K562 treated with DMSO at 1 percent for 4 hours (cell line): ENCODE results near the gene NEK3. TPM values are rescaled to one million over a fixed set of nuclear protein-coding genes. Genes with fewer than 3 reads are reported as not detected.

ENCODE experiments used
- total RNA-seq: library from RNA; unstranded; fragments of 300-600 nt; gene quantifications from 2 replicates; pipeline ENCODE4 v1.2.3, GENCODE V29; 2022; ENCODE audit not compliant: insufficient read depth

Gene NEK3, protein sequence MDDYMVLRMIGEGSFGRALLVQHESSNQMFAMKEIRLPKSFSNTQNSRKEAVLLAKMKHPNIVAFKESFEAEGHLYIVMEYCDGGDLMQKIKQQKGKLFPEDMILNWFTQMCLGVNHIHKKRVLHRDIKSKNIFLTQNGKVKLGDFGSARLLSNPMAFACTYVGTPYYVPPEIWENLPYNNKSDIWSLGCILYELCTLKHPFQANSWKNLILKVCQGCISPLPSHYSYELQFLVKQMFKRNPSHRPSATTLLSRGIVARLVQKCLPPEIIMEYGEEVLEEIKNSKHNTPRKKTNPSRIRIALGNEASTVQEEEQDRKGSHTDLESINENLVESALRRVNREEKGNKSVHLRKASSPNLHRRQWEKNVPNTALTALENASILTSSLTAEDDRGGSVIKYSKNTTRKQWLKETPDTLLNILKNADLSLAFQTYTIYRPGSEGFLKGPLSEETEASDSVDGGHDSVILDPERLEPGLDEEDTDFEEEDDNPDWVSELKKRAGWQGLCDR
- total RNA-seq = 6.0 and 7.2 TPM in 2 replicates

DNA sequence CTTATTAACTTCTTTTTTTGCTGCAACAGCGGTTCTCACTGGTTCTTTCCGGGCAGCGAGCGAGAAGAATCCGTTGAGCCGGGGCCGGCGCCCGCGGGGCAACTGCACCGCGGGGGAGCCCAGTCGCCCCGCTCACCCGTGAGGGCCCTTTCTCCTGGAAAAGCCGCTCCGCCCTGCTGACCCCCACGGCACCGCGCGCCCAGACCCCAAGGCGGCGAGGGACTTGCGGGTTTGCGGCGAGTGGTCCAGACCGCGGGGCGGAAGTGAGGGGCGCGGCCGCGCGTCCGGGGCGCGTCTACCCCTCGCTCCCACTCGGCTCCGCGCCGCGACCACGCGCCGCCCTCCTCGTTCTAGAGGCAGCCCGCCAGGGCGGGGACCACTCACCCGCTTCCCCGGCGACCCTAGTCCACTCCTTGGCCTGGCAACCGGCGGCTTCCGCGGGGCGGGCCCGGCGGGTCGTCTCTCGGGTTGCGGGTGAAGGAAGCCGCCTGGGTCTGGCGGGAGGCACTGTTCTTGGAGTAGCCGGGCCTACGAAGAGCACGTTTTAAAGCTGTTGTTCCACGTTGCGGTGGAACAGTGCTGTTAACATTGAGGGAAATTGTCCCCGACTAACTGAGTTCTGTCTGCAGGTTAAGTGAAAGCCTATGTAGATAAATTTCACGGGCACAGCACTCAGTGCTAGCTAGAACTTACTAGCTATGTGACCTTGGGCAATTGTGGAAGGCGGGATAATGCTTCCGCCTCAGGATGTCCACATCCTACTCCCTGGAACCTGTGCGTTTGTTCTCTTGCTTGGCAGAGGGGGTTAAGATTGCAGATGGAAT lies at the start of gene NEK3:
Gene NEK3 (minus strand): TSS at position 439 of the 824 bp plus-strand sequence. CDS start 3,406 bp downstream, outside the sequence.

DNA sequence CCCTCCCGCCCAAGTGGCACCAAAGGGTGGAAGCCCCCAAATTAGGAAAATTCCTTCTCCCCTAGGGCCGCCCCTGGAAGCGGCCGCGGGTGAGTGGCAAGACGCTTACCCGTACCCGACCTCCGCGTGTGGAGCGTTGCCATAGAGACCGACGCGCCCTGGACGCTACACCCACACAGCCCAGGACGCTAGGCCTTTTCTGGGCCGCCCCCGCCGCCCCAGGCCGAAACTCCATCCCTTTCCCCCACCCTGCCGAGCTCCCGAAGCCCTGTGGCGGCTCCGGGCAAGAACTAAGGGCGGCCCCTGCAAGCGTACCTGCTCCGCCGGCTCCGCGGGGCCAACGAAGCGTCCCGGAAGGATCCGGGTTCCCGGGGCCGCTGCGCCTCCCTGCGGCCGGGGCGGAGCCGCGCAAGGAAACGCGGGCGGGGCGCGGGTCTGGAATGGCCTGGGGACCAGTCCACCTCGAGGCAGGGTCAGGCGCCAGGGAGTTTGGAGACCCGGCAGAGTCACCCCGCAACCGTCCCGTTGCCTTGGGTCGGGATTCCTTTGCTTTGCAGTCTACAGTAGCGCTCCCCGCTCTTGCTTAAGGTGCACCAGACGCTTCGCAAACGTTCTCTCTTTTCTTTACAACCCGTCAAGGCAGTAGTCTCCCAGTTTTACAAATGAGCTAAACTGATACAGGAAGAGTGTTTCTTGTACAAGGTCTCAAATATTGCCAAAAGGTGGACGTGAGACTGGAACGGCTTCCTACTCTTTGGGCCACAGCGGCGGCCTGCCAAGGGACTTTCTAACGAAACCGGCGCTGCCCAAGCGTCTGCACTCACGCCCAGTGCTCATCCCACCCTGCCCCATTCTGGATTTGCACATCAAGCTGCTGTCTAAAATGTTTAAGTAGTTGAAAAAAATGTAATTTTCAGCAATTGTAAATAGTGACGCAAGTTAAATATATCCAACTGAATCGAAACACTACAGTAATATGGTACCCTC lies 30.4 kb downstream of the NEK3 start, which contains the start of gene NEK5:
Gene NEK5 (minus strand): TSS at position 360 of the 987 bp plus-strand sequence. CDS start 1,591 bp downstream, outside the sequence.

Other genes starting within 250 kb of the NEK3 start
- 7.8 and 8.9 TPM in 2 replicates for gene ATP7B, start 148.1 kb downstream of the NEK3 start, total RNA-seq
- 4.4 and 7.4 TPM in 2 replicates for gene ALG11, start 147.2 kb downstream of the NEK3 start, total RNA-seq
- gene UTP14C, start 134.9 kb downstream of the NEK3 start, total RNA-seq = 5.6 and 5.9 TPM in 2 replicates
- 0.56 TPM in 1 of 2 replicates, not detected in the other for gene NEK5, start 30.5 kb downstream of the NEK3 start, total RNA-seq
- gene THSD1, start 246.6 kb upstream of the NEK3 start, total RNA-seq = 0.19 TPM in 1 of 2 replicates, not detected in the other